ENCODE data around the gene SNX5.

DNA sequence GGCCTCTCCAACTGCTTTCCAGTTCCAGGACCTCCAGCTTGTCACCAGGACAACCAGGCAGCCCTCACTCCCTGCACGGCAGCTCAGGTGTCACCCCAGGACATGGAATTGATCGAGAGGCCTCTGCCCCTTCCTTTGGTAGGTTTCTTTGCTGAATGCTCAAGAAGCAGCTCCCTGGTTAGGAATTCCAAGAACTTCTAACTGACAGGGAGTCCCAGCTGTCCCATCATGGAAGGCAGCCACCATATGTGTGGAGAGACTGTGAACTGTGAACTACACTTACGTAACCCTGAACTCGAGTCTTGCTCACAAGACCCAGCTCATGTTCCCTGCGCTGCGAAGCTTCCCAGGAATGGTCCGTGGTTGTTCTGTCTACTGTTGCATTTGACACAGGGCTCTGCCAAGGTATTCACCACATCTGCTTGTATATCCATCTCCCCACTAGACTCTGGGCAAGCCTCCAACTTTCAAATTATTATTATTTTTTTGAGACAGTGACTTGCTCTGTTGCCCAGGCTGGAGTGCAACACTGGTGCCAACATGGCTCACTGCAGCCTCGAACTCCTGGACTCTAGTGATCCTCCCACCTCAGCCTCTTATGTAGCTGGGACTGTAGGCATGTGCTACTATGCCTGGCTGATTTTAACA, 35.9 kb upstream of the SNX5 start:
- TF ChIP-seq, protein P1, sequence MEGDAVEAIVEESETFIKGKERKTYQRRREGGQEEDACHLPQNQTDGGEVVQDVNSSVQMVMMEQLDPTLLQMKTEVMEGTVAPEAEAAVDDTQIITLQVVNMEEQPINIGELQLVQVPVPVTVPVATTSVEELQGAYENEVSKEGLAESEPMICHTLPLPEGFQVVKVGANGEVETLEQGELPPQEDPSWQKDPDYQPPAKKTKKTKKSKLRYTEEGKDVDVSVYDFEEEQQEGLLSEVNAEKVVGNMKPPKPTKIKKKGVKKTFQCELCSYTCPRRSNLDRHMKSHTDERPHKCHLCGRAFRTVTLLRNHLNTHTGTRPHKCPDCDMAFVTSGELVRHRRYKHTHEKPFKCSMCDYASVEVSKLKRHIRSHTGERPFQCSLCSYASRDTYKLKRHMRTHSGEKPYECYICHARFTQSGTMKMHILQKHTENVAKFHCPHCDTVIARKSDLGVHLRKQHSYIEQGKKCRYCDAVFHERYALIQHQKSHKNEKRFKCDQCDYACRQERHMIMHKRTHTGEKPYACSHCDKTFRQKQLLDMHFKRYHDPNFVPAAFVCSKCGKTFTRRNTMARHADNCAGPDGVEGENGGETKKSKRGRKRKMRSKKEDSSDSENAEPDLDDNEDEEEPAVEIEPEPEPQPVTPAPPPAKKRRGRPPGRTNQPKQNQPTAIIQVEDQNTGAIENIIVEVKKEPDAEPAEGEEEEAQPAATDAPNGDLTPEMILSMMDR (IDR thresholded peaks at IDR 0.05) = no peak
- TF ChIP-seq POLR2A (IDR thresholded peaks at IDR 0.05) = no peak

Measured in Peyer's patch (tissue), 4 donors.